Measurements from ENCODE around the gene CLIC5. TPM values are rescaled to one million over a fixed set of nuclear protein-coding genes. Genes with fewer than 3 reads are reported as not detected.

CLIC5 gene
- polyA plus RNA-seq, 2 donors = 0.25 to 0.37 TPM

GRCh38 chr6:45970326-45970725 is 45.3 kb downstream of the CLIC5 start:
- Histone ChIP-seq H3K4me3 (ENCODE audit: low read depth in 1 of 2, low read length in 2 of 2) (no peak overlapping the region), H3K4me1 (ENCODE audit: control insufficient read depth in 2 of 2, insufficient read depth in 2 of 2, low read length in 1 of 2) (no peaks in the 10 kb centered on the region), H3K36me3 (ENCODE audit: control insufficient read depth in 2 of 2, insufficient read depth in 2 of 2, low read length in 1 of 2) (no peaks in the 10 kb centered on the region), H3K9me3 (ENCODE audit: control insufficient read depth in 2 of 2, insufficient read depth in 1 of 2, low read depth in 1 of 2, low read length in 1 of 2) (no peaks in the 10 kb centered on the region), H3K27me3 (ENCODE audit: control insufficient read depth in 1 of 2, insufficient read depth in 2 of 2, low read length in 2 of 2) (no peaks in the 10 kb centered on the region), H3K27ac (ENCODE audit: low read depth in 2 of 2, low read length in 1 of 2) (no peak overlapping the region)
- WGBS, 2 donors = 25 to 28% methylated on average over 2 of the region's 2 CpGs

GRCh38 chr6:45969883-45970282 is 45.8 kb downstream of the CLIC5 start:
- H3K9me3 ChIP-seq (ENCODE audit: control insufficient read depth in 2 of 2, insufficient read depth in 1 of 2, low read depth in 1 of 2, low read length in 1 of 2) = no peaks in the 10 kb centered on the region
- no peaks in the 10 kb centered on the region for H3K4me1 ChIP-seq (ENCODE audit: control insufficient read depth in 2 of 2, insufficient read depth in 2 of 2, low read length in 1 of 2)
- no peak overlapping the region for H3K4me3 ChIP-seq (ENCODE audit: low read depth in 1 of 2, low read length in 2 of 2)
- WGBS, 2 donors = 77 to 96% methylated on average over 2 of the region's 2 CpGs
- no peaks in the 10 kb centered on the region for H3K27me3 ChIP-seq (ENCODE audit: control insufficient read depth in 1 of 2, insufficient read depth in 2 of 2, low read length in 2 of 2)
- no peak overlapping the region for H3K27ac ChIP-seq (ENCODE audit: low read depth in 2 of 2, low read length in 1 of 2)
- no peaks in the 10 kb centered on the region for H3K36me3 ChIP-seq (ENCODE audit: control insufficient read depth in 2 of 2, insufficient read depth in 2 of 2, low read length in 1 of 2)

GRCh38 chr6:45969026-45969425 is 46.6 kb downstream of the CLIC5 start:
- Histone ChIP-seq H3K27me3 (ENCODE audit: control insufficient read depth in 1 of 2, insufficient read depth in 2 of 2, low read length in 2 of 2) (no peaks in the 10 kb centered on the region), H3K27ac (ENCODE audit: low read depth in 2 of 2, low read length in 1 of 2) (no peak overlapping the region), H3K36me3 (ENCODE audit: control insufficient read depth in 2 of 2, insufficient read depth in 2 of 2, low read length in 1 of 2) (no peaks in the 10 kb centered on the region), H3K9me3 (ENCODE audit: control insufficient read depth in 2 of 2, insufficient read depth in 1 of 2, low read depth in 1 of 2, low read length in 1 of 2) (no peaks in the 10 kb centered on the region), H3K4me3 (ENCODE audit: low read depth in 1 of 2, low read length in 2 of 2) (no peak overlapping the region), H3K4me1 (ENCODE audit: control insufficient read depth in 2 of 2, insufficient read depth in 2 of 2, low read length in 1 of 2) (no peaks in the 10 kb centered on the region)
- 72 to 83% methylated on average over 2 of the region's 2 CpGs for WGBS, 2 donors

GRCh38 chr6:45967363-45967762 is 48.3 kb downstream of the CLIC5 start:
- no peaks in the 10 kb centered on the region for H3K27me3 ChIP-seq (ENCODE audit: control insufficient read depth in 1 of 2, insufficient read depth in 2 of 2, low read length in 2 of 2)
- H3K4me1 ChIP-seq (ENCODE audit: control insufficient read depth in 2 of 2, insufficient read depth in 2 of 2, low read length in 1 of 2) = no peaks in the 10 kb centered on the region
- H3K4me3 ChIP-seq (ENCODE audit: low read depth in 1 of 2, low read length in 2 of 2) = no peak overlapping the region
- 80 to 87% methylated on average over 1 of the region's 1 CpG for WGBS, 2 donors
- no peaks in the 10 kb centered on the region for H3K36me3 ChIP-seq (ENCODE audit: control insufficient read depth in 2 of 2, insufficient read depth in 2 of 2, low read length in 1 of 2)
- no peaks in the 10 kb centered on the region for H3K9me3 ChIP-seq (ENCODE audit: control insufficient read depth in 2 of 2, insufficient read depth in 1 of 2, low read depth in 1 of 2, low read length in 1 of 2)
- no peak overlapping the region for H3K27ac ChIP-seq (ENCODE audit: low read depth in 2 of 2, low read length in 1 of 2)

- Histone ChIP-seq H3K4me3 (ENCODE audit: low read depth in 1 of 2, low read length in 2 of 2) (no peak overlapping the region), H3K36me3 (ENCODE audit: control insufficient read depth in 2 of 2, insufficient read depth in 2 of 2, low read length in 1 of 2) (no peaks in the 10 kb centered on the region), H3K27me3 (ENCODE audit: control insufficient read depth in 1 of 2, insufficient read depth in 2 of 2, low read length in 2 of 2) (no peaks in the 10 kb centered on the region), H3K9me3 (ENCODE audit: control insufficient read depth in 2 of 2, insufficient read depth in 1 of 2, low read depth in 1 of 2, low read length in 1 of 2) (no peaks in the 10 kb centered on the region), H3K4me1 (ENCODE audit: control insufficient read depth in 2 of 2, insufficient read depth in 2 of 2, low read length in 1 of 2) (no peaks in the 10 kb centered on the region), H3K27ac (ENCODE audit: low read depth in 2 of 2, low read length in 1 of 2) (no peak overlapping the region)
- 79 to 80% methylated on average over 3 of the region's 3 CpGs for WGBS, 2 donors
Observed at GRCh38 chr6:45966797-45967196, 48.9 kb downstream of the CLIC5 start.

- 75 to 83% methylated on average over 4 of the region's 4 CpGs for WGBS, 2 donors
- Histone ChIP-seq H3K27ac (ENCODE audit: low read depth in 2 of 2, low read length in 1 of 2) (no peak overlapping the region), H3K4me3 (ENCODE audit: low read depth in 1 of 2, low read length in 2 of 2) (no peak overlapping the region), H3K27me3 (ENCODE audit: control insufficient read depth in 1 of 2, insufficient read depth in 2 of 2, low read length in 2 of 2) (no peaks in the 10 kb centered on the region), H3K36me3 (ENCODE audit: control insufficient read depth in 2 of 2, insufficient read depth in 2 of 2, low read length in 1 of 2) (no peaks in the 10 kb centered on the region), H3K4me1 (ENCODE audit: control insufficient read depth in 2 of 2, insufficient read depth in 2 of 2, low read length in 1 of 2) (no peaks in the 10 kb centered on the region), H3K9me3 (ENCODE audit: control insufficient read depth in 2 of 2, insufficient read depth in 1 of 2, low read depth in 1 of 2, low read length in 1 of 2) (no peaks in the 10 kb centered on the region)
Observed at GRCh38 chr6:45966340-45966739, 49.3 kb downstream of the CLIC5 start.

- no peaks in the 10 kb centered on the region for H3K36me3 ChIP-seq (ENCODE audit: control insufficient read depth in 2 of 2, insufficient read depth in 2 of 2, low read length in 1 of 2)
- H3K27me3 ChIP-seq (ENCODE audit: control insufficient read depth in 1 of 2, insufficient read depth in 2 of 2, low read length in 2 of 2) = no peaks in the 10 kb centered on the region
- no peaks in the 10 kb centered on the region for H3K9me3 ChIP-seq (ENCODE audit: control insufficient read depth in 2 of 2, insufficient read depth in 1 of 2, low read depth in 1 of 2, low read length in 1 of 2)
- H3K4me1 ChIP-seq (ENCODE audit: control insufficient read depth in 2 of 2, insufficient read depth in 2 of 2, low read length in 1 of 2) = no peaks in the 10 kb centered on the region
- H3K4me3 ChIP-seq (ENCODE audit: low read depth in 1 of 2, low read length in 2 of 2) = no peak overlapping the region
- 85% methylated on average over 1 of the region's 1 CpG for WGBS, 2 donors
- H3K27ac ChIP-seq (ENCODE audit: low read depth in 2 of 2, low read length in 1 of 2) = no peak overlapping the region
Observed at GRCh38 chr6:45965792-45966191, 49.9 kb downstream of the CLIC5 start.

GRCh38 chr6:45965007-45965406 is 50.7 kb downstream of the CLIC5 start:
- H3K36me3 ChIP-seq (ENCODE audit: control insufficient read depth in 2 of 2, insufficient read depth in 2 of 2, low read length in 1 of 2) = no peaks in the 10 kb centered on the region
- no peaks in the 10 kb centered on the region for H3K27me3 ChIP-seq (ENCODE audit: control insufficient read depth in 1 of 2, insufficient read depth in 2 of 2, low read length in 2 of 2)
- H3K9me3 ChIP-seq (ENCODE audit: control insufficient read depth in 2 of 2, insufficient read depth in 1 of 2, low read depth in 1 of 2, low read length in 1 of 2) = no peaks in the 10 kb centered on the region
- WGBS, 2 donors = 87 to 89% methylated on average over 1 of the region's 1 CpG
- H3K4me3 ChIP-seq (ENCODE audit: low read depth in 1 of 2, low read length in 2 of 2) = no peak overlapping the region
- H3K27ac ChIP-seq (ENCODE audit: low read depth in 2 of 2, low read length in 1 of 2) = no peak overlapping the region
- no peaks in the 10 kb centered on the region for H3K4me1 ChIP-seq (ENCODE audit: control insufficient read depth in 2 of 2, insufficient read depth in 2 of 2, low read length in 1 of 2)

GRCh38 chr6:45964300-45964699 is 51.4 kb downstream of the CLIC5 start:
- H3K9me3 ChIP-seq (ENCODE audit: control insufficient read depth in 2 of 2, insufficient read depth in 1 of 2, low read depth in 1 of 2, low read length in 1 of 2) = no peaks in the 10 kb centered on the region
- 66 to 72% methylated on average over 2 of the region's 2 CpGs for WGBS, 2 donors
- H3K4me3 ChIP-seq (ENCODE audit: low read depth in 1 of 2, low read length in 2 of 2) = no peak overlapping the region
- H3K36me3 ChIP-seq (ENCODE audit: control insufficient read depth in 2 of 2, insufficient read depth in 2 of 2, low read length in 1 of 2) = no peaks in the 10 kb centered on the region
- H3K27me3 ChIP-seq (ENCODE audit: control insufficient read depth in 1 of 2, insufficient read depth in 2 of 2, low read length in 2 of 2) = no peaks in the 10 kb centered on the region
- no peak overlapping the region for H3K27ac ChIP-seq (ENCODE audit: low read depth in 2 of 2, low read length in 1 of 2)
- H3K4me1 ChIP-seq (ENCODE audit: control insufficient read depth in 2 of 2, insufficient read depth in 2 of 2, low read length in 1 of 2) = no peaks in the 10 kb centered on the region

GRCh38 chr6:45963896-45964295 is 51.8 kb downstream of the CLIC5 start:
- H3K27me3 ChIP-seq (ENCODE audit: control insufficient read depth in 1 of 2, insufficient read depth in 2 of 2, low read length in 2 of 2) = no peaks in the 10 kb centered on the region
- no peaks in the 10 kb centered on the region for H3K4me1 ChIP-seq (ENCODE audit: control insufficient read depth in 2 of 2, insufficient read depth in 2 of 2, low read length in 1 of 2)
- no peak overlapping the region for H3K4me3 ChIP-seq (ENCODE audit: low read depth in 1 of 2, low read length in 2 of 2)
- H3K27ac ChIP-seq (ENCODE audit: low read depth in 2 of 2, low read length in 1 of 2) = no peak overlapping the region
- no peaks in the 10 kb centered on the region for H3K36me3 ChIP-seq (ENCODE audit: control insufficient read depth in 2 of 2, insufficient read depth in 2 of 2, low read length in 1 of 2)
- H3K9me3 ChIP-seq (ENCODE audit: control insufficient read depth in 2 of 2, insufficient read depth in 1 of 2, low read depth in 1 of 2, low read length in 1 of 2) = no peaks in the 10 kb centered on the region
